IMR-90 (cell line): Measurements from ENCODE around the gene BCL2L1. TPM values are rescaled to one million over a fixed set of nuclear protein-coding genes. Genes with fewer than 3 reads are reported as not detected.

Source experiments
- ATAC-seq: fragments of 200-7000 bp; cut with Tn5 transposase; 2 replicates; pipeline ENCODE4 v1.9.1; 2020; ENCODE audit warnings: low read depth, mild to moderate bottlenecking, moderate library complexity
- BruUV-seq: library from RNA; stranded (reverse); fragments of 400-500 nt; replicated peaks from 2 replicates; lab custom pipeline; 2021; lab: Mats Ljungman, UMichigan
- CTCF ChIA-PET: fragments of 300-600 bp; formaldehyde crosslinking; extraction: SDS; loops from one replicate; lab custom pipeline; 2021; ENCODE audit warnings: antibody characterized with exemption; lab: Yijun Ruan, JAX
- POLR2A ChIA-PET: fragments of 300-600 bp; sonication (Branson Sonifier 250); formaldehyde crosslinking; loops from one replicate; lab custom pipeline; 2022; ENCODE audit warnings: antibody characterized with exemption; ENCODE audit not compliant: unreplicated experiment; lab: Charles Lee
- DNase-seq: peaks from one replicate; pipeline ENCODE4 v3.0.0; 2013
- H2AFZ ChIP-seq: replicated peaks from 2 replicates; pipeline ENCODE3; 2013; ENCODE audit warnings: low read length, mild to moderate bottlenecking; ENCODE audit not compliant: poor library complexity
- H2AK5ac ChIP-seq: 2 replicates; pipeline ENCODE4 v1.6.1; 2013; ENCODE audit warnings: low read depth, low read length, inconsistent platforms
- H2AK9ac ChIP-seq: replicated peaks from 2 replicates; pipeline ENCODE3; 2013; ENCODE audit warnings: mild to moderate bottlenecking, low read depth, low read length, moderate library complexity; ENCODE audit not compliant: poor library complexity
- H2BK120ac ChIP-seq: 2 replicates; pipeline ENCODE4 v1.6.1; 2013; ENCODE audit warnings: low read depth, low read length, inconsistent platforms
- H2BK15ac ChIP-seq: 3 replicates; pipeline ENCODE4 v1.6.1; 2013; ENCODE audit warnings: low read depth, low read length, inconsistent platforms
- H2BK20ac ChIP-seq: 2 replicates; pipeline ENCODE4 v1.6.1; 2013; ENCODE audit warnings: low read depth, mild to moderate bottlenecking, inconsistent platforms, low read length, moderate library complexity
- H2BK5ac ChIP-seq: 2 replicates; pipeline ENCODE4 v1.6.1; 2013; ENCODE audit warnings: mild to moderate bottlenecking, low read depth, low read length, inconsistent platforms; ENCODE audit not compliant: poor library complexity, severe bottlenecking
- H3K14ac ChIP-seq: replicated peaks from 2 replicates; pipeline ENCODE4 v1.6.1; 2013; ENCODE audit warnings: low read depth, low read length, inconsistent platforms
- H3K18ac ChIP-seq: 2 replicates; pipeline ENCODE4 v1.6.1; 2013; ENCODE audit warnings: low read depth, low read length, control low read depth
- H3K23ac ChIP-seq: 2 replicates; pipeline ENCODE4 v1.6.1; 2013; ENCODE audit warnings: low read depth, low read length, inconsistent platforms
- H3K27ac ChIP-seq: 2 replicates; pipeline ENCODE4 v1.5.1; 2013; ENCODE audit warnings: mild to moderate bottlenecking, control low read depth, low read length; ENCODE audit not compliant: insufficient read depth
- H3K27me3 ChIP-seq: 2 replicates; pipeline ENCODE4 v1.6.1; 2013; ENCODE audit warnings: low read length; ENCODE audit not compliant: control insufficient read depth, insufficient read depth
- H3K36me3 ChIP-seq: 2 replicates; pipeline ENCODE4 v1.6.1; 2013; ENCODE audit warnings: low read length, mixed read lengths; ENCODE audit not compliant: control insufficient read depth, insufficient read depth
- H3K4ac ChIP-seq: 2 replicates; pipeline ENCODE4 v1.6.1; 2013; ENCODE audit warnings: low read depth, low read length, inconsistent platforms
- H3K4me1 ChIP-seq: 2 replicates; pipeline ENCODE4 v1.6.1; 2013; ENCODE audit warnings: low read length, mixed read lengths; ENCODE audit not compliant: control insufficient read depth, insufficient read depth
- H3K4me2 ChIP-seq: 2 replicates; pipeline ENCODE4 v1.6.1; 2013; ENCODE audit warnings: low read depth, mild to moderate bottlenecking, control low read depth, low read length, moderate library complexity
- H3K4me3 ChIP-seq: 2 replicates; pipeline ENCODE4 v1.5.1; 2013; ENCODE audit warnings: low read depth, mild to moderate bottlenecking, control low read depth, low read length, moderate library complexity; ENCODE audit not compliant: insufficient read depth
- H3K56ac ChIP-seq: 2 replicates; pipeline ENCODE4 v1.6.1; 2013; ENCODE audit warnings: low read length, inconsistent platforms; ENCODE audit not compliant: insufficient read depth; ENCODE audit errors: extremely low read depth
- H3K79me1 ChIP-seq, 2 experiments: 2 replicates each; pipeline ENCODE4 v1.6.1; 2013; ENCODE audit warnings: low read length in 2 of 2, inconsistent platforms in 1 of 2, low read depth in 1 of 2
- H3K9ac ChIP-seq: 2 replicates; pipeline ENCODE4 v1.6.1; 2013; ENCODE audit warnings: low read depth, low read length, control low read depth
- H3K9me1 ChIP-seq: 2 replicates; pipeline ENCODE4 v1.6.1; 2013; ENCODE audit warnings: low read length, inconsistent platforms; ENCODE audit not compliant: insufficient read depth
- H3K9me3 ChIP-seq: 2 replicates; pipeline ENCODE4 v1.6.1; 2013; ENCODE audit warnings: low read length; ENCODE audit not compliant: control insufficient read depth, insufficient read depth
- H4K20me1 ChIP-seq: 2 replicates; pipeline ENCODE4 v1.6.1; 2013; ENCODE audit warnings: low read length, inconsistent platforms; ENCODE audit not compliant: insufficient read depth
- H4K5ac ChIP-seq: 2 replicates; pipeline ENCODE4 v1.6.1; 2013; ENCODE audit warnings: mild to moderate bottlenecking, low read depth, low read length, control low read depth
- H4K8ac ChIP-seq, 2 experiments: 2 replicates each; pipeline ENCODE4 v1.6.1; 2013; ENCODE audit warnings: low read depth in 2 of 2, low read length in 2 of 2, control low read depth in 1 of 2, inconsistent platforms in 1 of 2
- H4K91ac ChIP-seq: 2 replicates; pipeline ENCODE4 v1.6.1; 2013; ENCODE audit warnings: low read depth, low read length, inconsistent platforms; ENCODE audit not compliant: insufficient read depth
- BHLHE40 ChIP-seq: fragments of 150-350 bp; IDR thresholded peaks from 2 replicates; pipeline ENCODE4 v1.6.1; 2016; ENCODE audit warnings: mild to moderate bottlenecking, low read depth, low read length
- MAZ ChIP-seq: IDR thresholded peaks from 2 replicates; pipeline ENCODE4 v1.6.1; 2012; ENCODE audit warnings: low read depth, mild to moderate bottlenecking, low read length, improper control_type of control experiment, moderate library complexity, borderline replicate concordance
- MXI1 ChIP-seq: IDR thresholded peaks from 2 replicates; pipeline ENCODE4 v1.6.1; 2012; ENCODE audit warnings: low read depth, mild to moderate bottlenecking, low read length, moderate library complexity, borderline replicate concordance
- RCOR1 ChIP-seq: IDR thresholded peaks from 2 replicates; pipeline ENCODE4 v1.6.1; 2012; ENCODE audit warnings: mild to moderate bottlenecking, low read length, improper control_type of control experiment; ENCODE audit not compliant: insufficient replicate concordance
- SMC3 ChIP-seq: fragments of 150-350 bp; IDR thresholded peaks from 2 replicates; pipeline ENCODE4 v1.6.1; 2016; ENCODE audit warnings: low read depth, mild to moderate bottlenecking, antibody characterized with exemption, low read length, moderate library complexity
- WGBS, 2 experiments: methylation state at CpG; one replicate each; pipeline versions ENCODE4 v1.1.5 to v1.1.7; 2013; ENCODE audit warnings: missing lambda C conversion rate in 2 of 2; ENCODE audit not compliant: insufficient read length in 1 of 2; ENCODE audit errors: extremely low coverage in 2 of 2; 5-methylcytosine and 5-hydroxymethylcytosine counted together
- dilution Hi-C: fragments of 300-500 bp; cut with HindIII; formaldehyde crosslinking; loops from one replicate; pipeline ENCODE4 v1.14.3; 2018; ENCODE audit warnings: low sequenced_read_pairs; ENCODE audit not compliant: unreplicated experiment
- in situ Hi-C: fragments of 300-500 bp; cut with MboI; formaldehyde crosslinking; loops from 3 replicates; pipeline ENCODE4 v1.14.3; 2019; ENCODE audit warnings: low sequenced_read_pairs, inconsistent platforms, mixed read lengths
- intact Hi-C: fragments of 100-400 bp; cut with micrococcal nuclease; formaldehyde crosslinking; loops from 2 replicates; pipeline ENCODE4 v1.10.0; 2022
- polyA plus RNA-seq, 3 experiments: library from polyadenylated mRNA; depleted of rRNA; stranded (reverse); fragments of >200 nt; gene quantifications; 2 replicates each; pipeline ENCODE4 v1.2.3, GENCODE V29; 2012; ENCODE audit warnings: low replicate concordance in 1 of 3
- total RNA-seq: library from RNA; depleted of rRNA; stranded (reverse); fragments of >200 nt; gene quantifications from 2 replicates; pipeline ENCODE4 v1.2.3, GENCODE V29; 2012
- TF ChIP-seq, protein P1 (sequence below): conservative IDR thresholded peaks from 2 replicates; pipeline ENCODE4 v1.5.1; 2012; ENCODE audit warnings: mild to moderate bottlenecking, low read depth, low read length, improper control_type of control experiment

BCL2L1 gene
- total and polyA plus RNA-seq, 2 of the 4 experiments (the other 2 are of a cell fraction) = 40.2 to 41.9 TPM

DNA sequence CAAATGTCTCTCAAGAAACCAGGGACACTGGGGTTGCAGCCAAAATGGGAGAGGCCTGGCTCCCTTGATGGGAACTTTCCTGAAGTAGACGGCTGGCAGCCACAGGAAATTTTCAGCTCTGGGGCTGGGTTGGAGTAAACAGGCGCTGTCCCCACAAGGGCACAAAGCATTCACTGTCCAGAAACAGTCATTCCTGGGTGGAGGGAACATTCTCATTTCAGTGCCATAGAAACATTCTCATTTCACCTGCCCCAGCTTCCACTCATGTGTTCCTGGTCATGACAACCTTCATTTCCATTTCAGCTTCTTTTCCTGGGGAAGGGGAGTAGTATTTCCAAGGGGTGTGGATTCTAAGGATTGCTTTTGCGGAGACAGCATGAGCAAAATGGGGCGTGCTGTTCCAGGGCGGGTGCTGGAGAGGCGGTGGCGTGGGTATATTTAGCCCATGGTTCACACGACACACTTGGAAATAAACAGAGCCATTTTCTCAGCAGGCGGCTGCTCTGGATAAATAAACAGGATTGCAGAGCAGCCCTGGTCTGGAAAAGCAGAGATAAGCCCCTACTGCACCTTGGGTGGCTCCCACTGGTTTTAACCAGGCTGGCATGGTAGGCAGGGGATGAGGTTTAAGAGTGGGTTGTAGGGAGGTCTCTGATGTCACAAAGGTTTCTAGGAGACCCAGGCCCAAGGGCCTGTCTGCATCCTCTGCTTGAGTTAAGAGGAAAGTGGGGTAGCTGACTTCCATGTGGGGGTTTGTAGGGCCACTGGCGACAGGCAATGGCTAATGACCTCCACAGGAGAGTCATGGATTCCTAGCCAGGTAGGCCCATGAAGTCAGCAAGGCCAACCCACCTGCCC, 52.1 kb downstream of the BCL2L1 start:
- no peak overlapping the region for H3K4me3 ChIP-seq
- no peak overlapping the region for H3K56ac ChIP-seq
- H2AK5ac ChIP-seq = peak overlapping the region; percentile 67; the same call in 1 of the 2 replicates
- H3K9me1 ChIP-seq = peaks cover 53% of the 10 kb centered on the region
- CTCF ChIA-PET = no interaction called here
- peak overlapping the region; percentile 61; the same call in 1 of the 2 replicates for H3K4ac ChIP-seq
- no peak overlapping the region; the same call in 2 of the 3 replicates for H2BK15ac ChIP-seq
- TF ChIP-seq SMC3 = no peak
- TF ChIP-seq BHLHE40 = peak; percentile 71; the same call in 1 of the 2 replicates
- TF ChIP-seq, protein P1, sequence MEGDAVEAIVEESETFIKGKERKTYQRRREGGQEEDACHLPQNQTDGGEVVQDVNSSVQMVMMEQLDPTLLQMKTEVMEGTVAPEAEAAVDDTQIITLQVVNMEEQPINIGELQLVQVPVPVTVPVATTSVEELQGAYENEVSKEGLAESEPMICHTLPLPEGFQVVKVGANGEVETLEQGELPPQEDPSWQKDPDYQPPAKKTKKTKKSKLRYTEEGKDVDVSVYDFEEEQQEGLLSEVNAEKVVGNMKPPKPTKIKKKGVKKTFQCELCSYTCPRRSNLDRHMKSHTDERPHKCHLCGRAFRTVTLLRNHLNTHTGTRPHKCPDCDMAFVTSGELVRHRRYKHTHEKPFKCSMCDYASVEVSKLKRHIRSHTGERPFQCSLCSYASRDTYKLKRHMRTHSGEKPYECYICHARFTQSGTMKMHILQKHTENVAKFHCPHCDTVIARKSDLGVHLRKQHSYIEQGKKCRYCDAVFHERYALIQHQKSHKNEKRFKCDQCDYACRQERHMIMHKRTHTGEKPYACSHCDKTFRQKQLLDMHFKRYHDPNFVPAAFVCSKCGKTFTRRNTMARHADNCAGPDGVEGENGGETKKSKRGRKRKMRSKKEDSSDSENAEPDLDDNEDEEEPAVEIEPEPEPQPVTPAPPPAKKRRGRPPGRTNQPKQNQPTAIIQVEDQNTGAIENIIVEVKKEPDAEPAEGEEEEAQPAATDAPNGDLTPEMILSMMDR = no peak
- TF ChIP-seq RCOR1 = peak; percentile 74
- peak; percentile 55 for TF ChIP-seq MAZ
- peak; percentile 89 for TF ChIP-seq MXI1
- H3K14ac ChIP-seq = peak overlapping the region; percentile 48; the same call in 1 of the 2 replicates
- no peak overlapping the region; a peak in 1 of 4 replicates for H4K8ac ChIP-seq
- ATAC-seq = peak; percentile 88
- in situ Hi-C loops = no loop called here
- no peak overlapping the region for H2AFZ ChIP-seq
- peaks cover 9% of the 10 kb centered on the region for H3K36me3 ChIP-seq
- peaks cover 26% of the 10 kb centered on the region for H3K4me1 ChIP-seq
- peak overlapping the region; percentile 42; the same call in 1 of the 2 replicates for H2BK120ac ChIP-seq
- peaks cover 52% of the 10 kb centered on the region for H4K20me1 ChIP-seq
- H3K4me2 ChIP-seq = peak overlapping the region; percentile 42
- POLR2A ChIA-PET = no interaction called here
- H3K18ac ChIP-seq = no peak overlapping the region
- H2BK20ac ChIP-seq = peak overlapping the region; percentile 15
- peak overlapping the region; percentile 29 for H2AK9ac ChIP-seq
- 47% methylated on average over 3 of the region's 10 CpGs; no CpG with 5 or more reads in 1 of the 2 experiments for WGBS, 2 experiments
- no peak overlapping the region for H3K9ac ChIP-seq
- no TSS peak for BruUV-seq
- intact Hi-C loops = loop anchor here (2.0 kb wide), 1 partner anchor 52 kb away; the partner anchor contains the start of gene BCL2L1
- H3K27ac ChIP-seq = no peak overlapping the region
- dilution Hi-C loops = no loop called here
- H3K79me1 ChIP-seq = peaks cover 46 to 88% of the 10 kb centered on the region in 2 experiments
- no peak overlapping the region for H4K5ac ChIP-seq
- no peaks in the 10 kb centered on the region for H3K27me3 ChIP-seq
- no peak overlapping the region for H2BK5ac ChIP-seq
- peak; percentile 75 for DNase-seq
- H3K23ac ChIP-seq = no peak overlapping the region
- no peaks in the 10 kb centered on the region for H3K9me3 ChIP-seq
- H4K91ac ChIP-seq = no peak overlapping the region; the same call in 1 of the 2 replicates
